Stomach (tissue), 4 donors: ENCODE measurements around the gene RTL5.

ENCODE experiments used
- EP300 ChIP-seq: sonication (generic); formaldehyde crosslinking; IDR thresholded peaks from one replicate; pipeline ENCODE4 v1.6.1; 2017; ENCODE audit warnings: antibody characterized with exemption
- POLR2AphosphoS5 ChIP-seq, 3 donors: sonication (generic); formaldehyde crosslinking; IDR thresholded peaks; one replicate each; pipeline ENCODE4 v1.6.1; 2016; ENCODE audit warnings: antibody characterized with exemption in 3 of 3

DNA sequence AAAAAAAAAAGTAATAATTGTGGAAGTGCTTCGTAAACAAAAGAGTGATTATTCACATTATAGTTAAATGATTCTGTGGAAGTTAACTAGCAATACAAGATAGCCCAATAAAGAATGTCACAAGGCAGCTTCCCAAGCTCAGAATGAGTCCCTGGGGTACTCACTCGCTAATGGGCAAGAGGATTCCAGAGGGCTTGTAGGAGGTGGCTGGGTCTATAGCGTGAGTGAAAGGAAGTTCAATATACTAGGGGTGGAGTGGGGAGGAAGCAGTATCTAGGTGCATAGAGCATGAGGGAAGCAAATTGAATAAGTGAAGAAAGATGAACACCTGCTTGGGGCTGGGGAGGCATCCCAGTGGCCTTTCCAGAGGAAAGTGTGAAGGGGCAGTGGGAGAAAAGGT lies 42.5 kb downstream of the RTL5 start:
- TF ChIP-seq EP300 = no peak
- no peak for TF ChIP-seq POLR2AphosphoS5 (IDR thresholded peaks at IDR 0.05)
